B cell (primary cell): ENCODE results near the gene PCDHA2.
"Not testable (repeated sequence)": the region's sequence is repeated elsewhere in the genome, so short reads cannot be mapped to it uniquely, and the experiment has no call there.

Experiments
- CTCF ChIP-seq: fragments of 200-600 bp; IDR thresholded peaks from one replicate; pipeline ENCODE4 v1.8.0; 2022; ENCODE audit warnings: antibody characterized with exemption, mild to moderate bottlenecking
- EZH2 ChIP-seq: IDR thresholded peaks from 2 replicates; pipeline ENCODE4 v1.6.1; 2012; ENCODE audit warnings: borderline replicate concordance, low read depth, mild to moderate bottlenecking, moderate library complexity, low read length; ENCODE audit not compliant: insufficient read depth, poor library complexity, severe bottlenecking

GRCh38 chr5:140796072-140796717, 1.5 kb downstream of the PCDHA2 start:
- not testable (repeated sequence) for TF ChIP-seq CTCF, EZH2
